GM06990 (cell line): Measurements from ENCODE around the gene ST8SIA1.

ENCODE experiments used
- DNase-seq: peaks from one replicate; pipeline ENCODE4 v3.0.0-alpha.2; 2011; ENCODE audit not compliant: insufficient read length; ENCODE audit errors: extremely low read depth
- H3K27me3 ChIP-seq: replicated peaks from 2 replicates; pipeline ENCODE4 v1.6.0; 2011; ENCODE audit warnings: low read length; ENCODE audit not compliant: control insufficient read depth, insufficient read depth
- H3K36me3 ChIP-seq: 2 replicates; pipeline ENCODE4 v1.5.1; 2011; ENCODE audit warnings: low read length; ENCODE audit not compliant: control insufficient read depth, insufficient read depth
- H3K4me3 ChIP-seq: replicated peaks from 2 replicates; pipeline ENCODE4 v1.5.1; 2011; ENCODE audit warnings: low read depth, mild to moderate bottlenecking, control low read depth, low read length
- CTCF ChIP-seq: IDR thresholded peaks from 2 replicates; pipeline ENCODE4 v1.5.1; 2011; ENCODE audit warnings: low read length, control low read depth, mild to moderate bottlenecking, inconsistent platforms; ENCODE audit not compliant: insufficient read depth, poor library complexity, severe bottlenecking

Gene ST8SIA1

GRCh38 chr12:22215467-22216253 lies 118.8 kb downstream of the ST8SIA1 start:
- no peak for TF ChIP-seq CTCF
- Histone ChIP-seq H3K36me3 (no peaks in the 10 kb centered on the region), H3K27me3 (no peaks in the 10 kb centered on the region), H3K4me3 (no peak overlapping the region)
- DNase-seq: no peak

GRCh38 chr12:22211128-22211527 lies 123.4 kb downstream of the ST8SIA1 start:
- Histone ChIP-seq H3K27me3 (no peaks in the 10 kb centered on the region), H3K36me3 (no peaks in the 10 kb centered on the region), H3K4me3 (no peak overlapping the region)
- DNase-seq: no peak
- TF ChIP-seq CTCF: no peak

GRCh38 chr12:22209422-22209821 lies 125.1 kb downstream of the ST8SIA1 start:
- Histone ChIP-seq H3K36me3 (no peaks in the 10 kb centered on the region), H3K27me3 (no peaks in the 10 kb centered on the region), H3K4me3 (no peak overlapping the region)
- DNase-seq: no peak
- TF ChIP-seq CTCF: no peak

GRCh38 chr12:22206111-22206728 lies 128.3 kb downstream of the ST8SIA1 start:
- DNase-seq: no peak
- TF ChIP-seq CTCF: no peak

GRCh38 chr12:22204391-22204790 lies 130.1 kb downstream of the ST8SIA1 start:
- Histone ChIP-seq H3K27me3 (no peaks in the 10 kb centered on the region), H3K36me3 (no peaks in the 10 kb centered on the region), H3K4me3 (no peak overlapping the region)
- DNase-seq: no peak
- no peak for TF ChIP-seq CTCF

More at GRCh38 chr12:22206111-22206728, 128.3 kb downstream of the ST8SIA1 start:
- H3K4me3 ChIP-seq: no peak overlapping the region
- H3K36me3 ChIP-seq: no peaks in the 10 kb centered on the region
- no peaks in the 10 kb centered on the region for H3K27me3 ChIP-seq
